SW480 (cell line): Measurements from ENCODE around the gene TAF11L2.
"Not testable (repeated sequence)": the region's sequence is repeated elsewhere in the genome, so short reads cannot be mapped to it uniquely, and the experiment has no call there.

Experiments
- DNase-seq: peaks from one replicate; pipeline ENCODE4 v3.0.0-alpha.2; 2016; ENCODE audit warnings: low spot score

Gene TAF11L2

GRCh38 chr5:17526504-17526903 is 28.5 kb downstream of the TAF11L2 start:
- DNase-seq, result not testable (repeated sequence)

- DNase-seq, result not testable (repeated sequence)
Observed at GRCh38 chr5:17528369-17528768, 30.3 kb downstream of the TAF11L2 start, which contains the start of gene TAF11L6. TAF11L6 (plus strand) TSS chr5:17528669.
